NCI-H510A (cell line): ENCODE data around the gene GALC.

Source experiments
- DNase-seq: peaks from one replicate; lab custom pipeline; 2025; lab: John Stamatoyannopoulos, UW

Gene GALC

DNA sequence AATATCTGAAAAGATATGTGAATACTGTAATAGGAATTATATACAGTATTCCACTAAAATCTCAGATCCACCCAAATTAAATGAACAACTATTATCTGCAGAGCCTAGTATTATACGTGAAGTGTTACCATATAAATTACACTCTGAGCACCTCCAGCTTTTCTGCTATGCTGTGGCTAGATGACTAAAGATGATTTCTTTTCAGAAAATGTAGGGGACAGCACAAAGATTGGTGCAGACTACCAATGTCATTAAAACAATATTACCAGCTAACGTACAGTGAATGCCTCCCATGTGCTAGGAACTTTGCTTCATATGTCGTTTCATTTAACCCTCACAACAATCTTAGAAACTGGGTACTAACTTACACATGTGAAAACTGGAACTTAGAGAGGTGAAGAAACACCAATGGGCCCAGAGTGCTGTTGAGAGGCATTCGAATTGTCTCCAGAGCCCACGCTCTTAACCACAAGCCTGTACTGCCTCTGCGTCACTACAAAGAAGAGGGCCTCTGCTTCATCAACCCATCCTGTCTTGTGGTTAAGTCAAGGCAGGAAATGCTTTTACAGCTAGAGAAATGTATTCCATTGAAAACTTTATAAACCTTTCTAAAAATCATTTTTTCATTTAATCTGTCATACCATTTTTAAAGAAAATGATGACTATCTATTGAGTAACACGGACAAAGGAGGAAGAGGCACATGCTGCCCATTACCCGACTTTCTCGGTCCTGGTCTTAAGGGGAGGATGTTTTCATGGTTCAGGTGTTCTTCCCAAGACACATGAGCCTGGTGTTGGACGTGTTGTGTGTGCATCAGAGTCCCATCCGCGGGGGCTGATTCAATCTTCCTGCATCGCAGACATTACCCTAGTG lies 13.2 kb upstream of the GALC start:
- DNase-seq, result no peak

DNA sequence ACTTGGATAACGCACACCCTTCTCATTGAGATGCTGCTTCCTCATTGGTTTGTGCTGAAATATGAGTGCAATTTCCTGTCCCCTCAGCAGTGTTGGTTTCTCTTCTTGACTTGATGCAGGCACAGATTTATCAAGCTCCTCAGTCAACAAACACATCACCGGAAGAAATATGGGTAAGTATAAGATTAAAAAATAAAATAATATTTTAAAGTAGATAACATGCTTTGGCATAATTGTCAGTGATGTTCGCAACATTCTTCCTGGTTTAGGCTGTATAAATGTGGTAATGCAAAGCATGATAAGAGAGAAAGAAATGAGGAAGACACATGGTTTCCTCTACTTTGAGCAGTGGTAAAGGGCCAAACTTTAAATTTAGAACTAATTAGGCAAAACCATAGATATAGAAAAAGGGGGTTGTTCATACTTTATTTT lies 12.1 kb upstream of the GALC start, which contains the start of gene GPR65:
TSS of gene GPR65 (plus strand) at position 86 of the 432 bp plus-strand sequence. CDS start 5,713 bp downstream, outside the sequence.
- DNase-seq, result no peak

GRCh38 chr14:88004506-88005036 lies 11.6 kb upstream of the GALC start:
- no peak for DNase-seq

DNA sequence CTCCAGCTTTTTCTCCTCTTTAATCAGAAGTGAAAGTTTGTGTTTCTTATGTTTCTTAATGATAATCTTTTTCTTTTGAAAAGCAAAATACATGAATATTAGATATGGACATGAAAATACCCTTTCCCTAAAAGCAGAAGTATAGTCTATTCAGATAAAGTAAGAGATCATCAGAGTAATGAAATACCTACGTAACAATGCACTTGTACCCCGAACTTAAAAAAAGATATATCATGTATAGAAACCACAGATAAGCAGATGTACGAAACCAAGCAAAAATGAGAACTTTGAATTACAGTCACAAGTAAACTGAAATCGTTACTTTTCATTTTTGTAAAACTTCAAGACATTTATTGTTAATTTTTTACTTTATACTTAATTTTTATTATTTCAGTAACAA lies 10.4 kb upstream of the GALC start:
- DNase-seq, result no peak

GRCh38 chr14:88002421-88003075 lies 9.6 kb upstream of the GALC start:
- no peak for DNase-seq

DNA sequence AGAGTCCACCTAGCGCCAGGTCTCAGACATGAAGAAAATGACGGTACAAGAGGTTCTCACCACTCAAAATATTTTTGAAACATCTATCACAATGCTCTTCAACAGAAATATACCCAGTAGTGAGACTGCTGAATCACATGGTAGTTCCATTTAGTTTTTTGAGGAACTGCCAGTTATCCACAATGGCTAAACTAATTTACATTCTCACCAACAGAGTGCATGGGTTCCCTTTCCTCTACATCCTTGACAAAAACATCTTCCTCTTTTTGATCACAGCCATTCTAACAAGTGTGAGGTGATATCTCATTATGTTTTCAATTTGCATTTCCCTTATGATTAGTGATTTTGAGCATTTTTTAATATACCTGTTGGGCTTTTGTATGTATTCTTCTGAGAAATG lies 6.3 kb upstream of the GALC start:
- no peak for DNase-seq

DNA sequence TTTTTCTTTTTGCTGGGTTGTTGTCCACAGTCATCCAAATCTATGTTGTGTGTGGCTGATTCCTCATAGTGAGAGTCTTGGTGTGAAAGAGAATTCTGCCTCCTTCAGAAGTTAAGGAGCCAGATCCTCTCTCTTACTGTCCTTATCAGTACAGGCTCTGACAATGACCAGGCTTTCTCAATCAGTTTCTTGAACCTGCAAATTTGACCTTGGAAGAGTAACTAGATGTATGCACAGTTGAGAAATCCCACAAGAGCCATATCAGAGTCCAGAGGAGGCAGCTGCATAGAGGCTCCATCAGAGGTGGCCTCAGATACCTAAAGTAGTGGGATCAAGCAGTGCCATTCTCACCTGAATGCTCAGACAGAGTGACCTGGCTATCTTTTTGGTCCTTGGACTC lies 5.5 kb upstream of the GALC start:
- DNase-seq, result no peak

- DNase-seq, result no peak
Observed at GRCh38 chr14:87996291-87996592, 3.3 kb upstream of the GALC start.

DNA sequence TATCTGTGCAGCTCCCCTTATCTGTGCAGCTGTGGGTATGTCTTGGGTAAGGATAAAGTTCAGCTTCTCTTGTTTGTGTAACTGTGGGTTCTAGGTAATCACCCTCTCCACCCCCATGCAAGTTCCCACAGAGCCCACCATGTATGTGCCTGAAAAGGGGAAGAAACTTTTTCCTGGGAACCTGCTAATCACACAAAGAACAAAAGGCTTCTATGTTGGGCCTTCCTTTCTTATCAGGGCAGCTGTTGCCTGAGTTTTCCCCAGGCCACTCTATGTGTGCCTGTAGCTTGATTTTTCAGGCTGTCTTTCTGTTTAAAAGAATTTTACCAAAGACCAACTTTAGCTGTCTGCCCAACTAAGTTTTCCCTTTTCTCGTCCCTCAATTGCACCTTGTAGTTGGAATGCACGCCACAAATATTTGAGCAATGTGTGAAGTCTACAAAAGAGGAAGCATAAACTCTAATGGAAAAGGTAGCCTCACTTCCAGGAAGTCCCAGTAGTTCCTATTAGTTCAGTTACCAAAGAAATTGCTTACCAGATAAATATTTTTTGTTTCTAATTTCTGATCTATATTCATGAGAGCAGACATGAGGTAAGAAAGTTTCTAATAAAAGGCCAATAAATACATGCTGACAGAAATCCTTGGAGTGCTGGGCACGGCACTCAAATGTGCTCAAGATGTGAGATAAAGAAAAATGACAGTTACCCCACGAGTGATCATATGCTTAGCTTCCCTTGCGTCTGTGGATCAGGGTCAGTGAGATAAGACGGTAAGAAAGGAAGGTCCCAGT lies 2.7 kb upstream of the GALC start:
- no peak for DNase-seq

- DNase-seq, result no peak
Observed at GRCh38 chr14:87994974-87995373, 2.0 kb upstream of the GALC start.

DNA sequence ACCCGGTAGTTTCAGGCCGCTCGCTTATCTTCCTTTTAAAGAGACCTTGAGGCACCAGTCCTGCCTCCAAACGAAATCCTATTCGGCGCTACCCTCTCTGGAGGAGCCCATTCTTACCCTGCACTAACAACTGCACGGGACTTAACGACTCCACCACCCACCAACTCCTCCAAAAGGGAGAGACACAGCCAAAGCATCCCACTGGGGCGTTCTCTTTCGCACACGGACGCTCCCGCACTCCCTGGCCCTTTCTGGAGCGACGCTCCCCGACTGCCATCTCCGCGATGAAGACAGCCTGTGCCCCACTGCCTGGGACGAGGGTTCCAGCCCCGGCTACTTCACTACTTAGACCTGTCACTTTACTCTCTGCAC lies 650 bp downstream of the GALC start:
- DNase-seq, result no peak

- no peak for DNase-seq
Observed at GRCh38 chr14:87990682-87991081, 2.3 kb downstream of the GALC start.

DNA sequence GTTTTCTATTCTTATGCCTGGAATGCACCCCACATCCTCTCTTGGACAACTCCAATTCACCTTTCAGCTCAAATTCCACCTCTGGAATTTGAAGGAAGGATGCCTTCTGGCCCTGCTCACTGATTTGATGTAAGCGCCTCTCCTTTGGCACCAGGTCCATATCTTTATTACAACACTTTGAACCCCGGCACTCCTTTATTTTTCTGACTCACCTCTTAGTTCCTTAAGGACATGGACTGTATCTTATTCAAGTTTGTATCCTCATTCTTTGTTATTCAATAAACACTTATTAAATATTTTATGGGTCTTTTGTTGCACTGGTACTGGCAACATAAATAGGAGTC lies 3.1 kb downstream of the GALC start:
- DNase-seq, result no peak

DNA sequence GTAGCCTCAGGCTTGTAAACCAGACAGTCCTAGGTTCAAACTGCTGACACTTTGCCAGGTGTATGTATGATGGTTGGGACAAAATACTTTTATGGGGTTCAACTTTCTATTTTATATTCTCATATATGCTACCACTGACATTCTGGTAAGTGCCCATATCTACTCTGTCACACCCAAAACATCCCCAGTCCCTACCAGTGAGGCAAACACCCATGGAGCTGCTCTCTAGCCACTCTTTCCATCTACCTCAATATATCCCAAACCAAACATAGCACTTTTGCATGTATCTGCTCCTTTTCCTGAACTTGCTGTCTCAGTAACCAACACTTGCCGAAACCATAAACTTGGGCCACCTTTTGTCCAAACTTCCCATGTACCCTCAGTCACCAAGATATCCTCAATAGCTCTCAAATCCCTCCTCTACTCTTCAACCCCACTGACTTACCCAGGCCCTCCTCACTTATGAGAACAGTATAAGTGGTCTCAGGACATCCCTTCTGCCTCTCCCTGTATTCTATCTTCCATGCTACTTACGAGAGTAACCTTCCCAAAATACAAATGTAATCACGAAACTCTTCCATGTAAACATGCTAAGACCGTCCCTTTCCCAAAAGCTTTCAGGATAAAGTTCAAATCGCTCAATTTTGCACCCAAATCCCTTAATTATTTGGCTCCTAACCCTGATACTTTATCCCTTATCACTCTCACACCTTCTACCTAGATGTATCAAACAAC lies 3.6 kb downstream of the GALC start:
- no peak for DNase-seq

DNA sequence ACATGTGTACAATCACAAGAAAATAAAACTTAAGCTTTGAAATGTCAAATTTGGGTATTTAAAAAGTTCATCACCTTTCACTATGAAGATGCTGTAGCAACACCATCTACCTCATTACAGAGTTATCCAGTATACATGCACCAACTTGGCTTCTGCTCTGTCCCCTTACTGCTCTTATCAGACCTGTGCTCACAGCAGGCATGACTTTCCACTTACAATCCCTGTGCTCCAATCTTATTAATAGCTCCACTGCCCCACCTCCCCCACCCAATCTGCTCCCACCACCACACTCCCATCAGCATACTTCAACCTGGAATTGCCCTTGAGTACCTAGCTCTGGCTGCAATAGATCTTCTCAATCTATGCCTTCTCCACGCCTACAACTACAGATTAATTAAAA lies 13.3 kb downstream of the GALC start:
- no peak for DNase-seq

- DNase-seq, result no peak
Observed at GRCh38 chr14:87975636-87976035, 17.3 kb downstream of the GALC start.

GRCh38 chr14:87971010-87971409 lies 22.0 kb downstream of the GALC start:
- DNase-seq, result no peak

GRCh38 chr14:87967496-87967895 lies 25.5 kb downstream of the GALC start:
- DNase-seq, result no peak

- no peak for DNase-seq
Observed at GRCh38 chr14:87966816-87967215, 26.2 kb downstream of the GALC start.

DNA sequence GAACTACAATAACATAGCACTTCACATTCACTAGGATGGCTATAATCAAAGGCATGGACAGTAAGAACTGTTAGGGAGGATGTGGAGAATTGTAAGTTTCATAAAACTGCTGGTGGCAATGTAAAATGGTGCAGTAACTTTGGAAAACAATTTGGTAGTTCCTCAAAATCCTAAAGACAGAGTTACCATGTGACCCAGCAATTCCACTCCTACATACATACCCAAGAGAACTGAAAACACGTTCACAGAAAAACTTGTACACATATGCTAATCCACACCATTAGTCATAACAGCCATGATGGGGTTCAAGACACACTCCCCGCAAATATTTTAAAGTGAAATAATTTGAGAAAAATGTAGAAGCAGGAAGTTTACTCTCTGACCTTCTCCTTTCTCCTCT lies 31.7 kb downstream of the GALC start:
- DNase-seq, result no peak

DNA sequence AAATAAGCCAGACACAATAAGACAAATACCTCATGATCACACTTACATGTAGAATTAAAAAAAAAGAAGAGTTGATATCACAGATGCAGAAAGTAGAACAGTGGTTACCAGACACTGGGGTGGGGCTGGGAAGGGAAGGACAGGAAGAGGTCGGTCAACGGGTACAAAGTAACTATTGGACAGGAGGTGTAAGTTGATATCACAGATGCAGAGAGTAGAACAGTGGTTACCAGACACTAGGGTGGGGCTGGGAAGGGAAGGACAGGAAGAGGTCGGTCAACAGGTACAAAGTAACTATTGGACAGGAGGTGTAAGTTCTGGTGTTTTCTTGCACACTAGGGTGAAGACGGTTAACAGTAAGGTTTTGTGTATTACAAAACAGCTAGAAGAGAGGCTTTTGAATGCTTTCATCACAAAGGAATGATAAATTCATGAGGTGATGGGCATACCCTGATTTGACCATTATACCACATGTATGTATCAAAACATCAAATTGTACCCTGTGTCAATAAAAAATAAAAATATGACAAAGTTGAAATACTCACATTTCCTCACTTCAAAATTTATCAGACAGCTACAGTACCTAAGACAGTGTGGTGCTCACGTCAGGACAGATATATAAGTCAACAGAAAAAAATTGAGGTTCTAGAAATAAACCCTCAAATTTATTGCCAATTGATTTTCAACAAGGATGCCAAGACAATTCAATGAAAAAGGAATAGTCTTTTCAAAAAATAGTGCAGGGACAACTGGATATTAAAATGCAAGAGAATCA lies 32.8 kb downstream of the GALC start:
- DNase-seq, result no peak
